ENCODE data around the gene SOWAHC. TPM values are rescaled to one million over a fixed set of nuclear protein-coding genes. Genes with fewer than 3 reads are reported as not detected.

Gene SOWAHC
- total and polyA plus RNA-seq, 2 of the 13 experiments (the other 11 are each of a cell fraction or from before 2014, with no cell fraction given) = 21.2 to 22.5 TPM

- no peak for TF ChIP-seq WIZ (CRISPR knock-in tag; IDR thresholded peaks at IDR 0.05)
- no peak for TF ChIP-seq STAT5B (CRISPR knock-in tag; IDR thresholded peaks at IDR 0.05)
- TF ChIP-seq ZNF335 (CRISPR knock-in tag; IDR thresholded peaks at IDR 0.05) = no peak
- TF ChIP-seq, protein P1, sequence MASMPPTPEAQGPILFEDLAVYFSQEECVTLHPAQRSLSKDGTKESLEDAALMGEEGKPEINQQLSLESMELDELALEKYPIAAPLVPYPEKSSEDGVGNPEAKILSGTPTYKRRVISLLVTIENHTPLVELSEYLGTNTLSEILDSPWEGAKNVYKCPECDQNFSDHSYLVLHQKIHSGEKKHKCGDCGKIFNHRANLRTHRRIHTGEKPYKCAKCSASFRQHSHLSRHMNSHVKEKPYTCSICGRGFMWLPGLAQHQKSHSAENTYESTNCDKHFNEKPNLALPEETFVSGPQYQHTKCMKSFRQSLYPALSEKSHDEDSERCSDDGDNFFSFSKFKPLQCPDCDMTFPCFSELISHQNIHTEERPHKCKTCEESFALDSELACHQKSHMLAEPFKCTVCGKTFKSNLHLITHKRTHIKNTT (CRISPR knock-in tag; IDR thresholded peaks at IDR 0.05) = no peak
- 0 out of 2 replicates have a peak, but pooled peaks have one; percentile 9 for TF ChIP-seq TFE3 (CRISPR knock-in tag; IDR thresholded peaks at IDR 0.05)
- TF ChIP-seq BRCA1 (CRISPR knock-in tag; IDR thresholded peaks at IDR 0.05) = no peak
- no peak for TF ChIP-seq DBP (CRISPR knock-in tag; IDR thresholded peaks at IDR 0.05; ENCODE audit: not compliant biosample characterization)
- TF ChIP-seq MYNN (CRISPR knock-in tag; IDR thresholded peaks at IDR 0.05; ENCODE audit: low read depth) = no peak
- TF ChIP-seq MTF1 (CRISPR knock-in tag; IDR thresholded peaks at IDR 0.05) = no peak
- TF ChIP-seq CHD2 (IDR thresholded peaks at IDR 0.05; ENCODE audit: low read depth, low read length) = no peak
- no peak for TF ChIP-seq ZBTB10 (CRISPR knock-in tag; IDR thresholded peaks at IDR 0.05; ENCODE audit: borderline replicate concordance)
- TF ChIP-seq RNF2 (conservative IDR thresholded peaks at IDR 0.05; ENCODE audit: low read depth) = no peak
- TF ChIP-seq ZNF552 (CRISPR knock-in tag; IDR thresholded peaks at IDR 0.05; ENCODE audit: borderline replicate concordance) = no peak
- TF ChIP-seq ZNF101 (CRISPR knock-in tag; IDR thresholded peaks at IDR 0.05; ENCODE audit: borderline replicate concordance, low read depth) = no peak
- no peak for TF ChIP-seq ZNF274 (CRISPR knock-in tag; IDR thresholded peaks at IDR 0.05)
- no peak for TF ChIP-seq ZFP36 (IDR thresholded peaks at IDR 0.05; ENCODE audit: borderline replicate concordance, low read depth, low read length, partially characterized antibody)
- TF ChIP-seq, protein P2, sequence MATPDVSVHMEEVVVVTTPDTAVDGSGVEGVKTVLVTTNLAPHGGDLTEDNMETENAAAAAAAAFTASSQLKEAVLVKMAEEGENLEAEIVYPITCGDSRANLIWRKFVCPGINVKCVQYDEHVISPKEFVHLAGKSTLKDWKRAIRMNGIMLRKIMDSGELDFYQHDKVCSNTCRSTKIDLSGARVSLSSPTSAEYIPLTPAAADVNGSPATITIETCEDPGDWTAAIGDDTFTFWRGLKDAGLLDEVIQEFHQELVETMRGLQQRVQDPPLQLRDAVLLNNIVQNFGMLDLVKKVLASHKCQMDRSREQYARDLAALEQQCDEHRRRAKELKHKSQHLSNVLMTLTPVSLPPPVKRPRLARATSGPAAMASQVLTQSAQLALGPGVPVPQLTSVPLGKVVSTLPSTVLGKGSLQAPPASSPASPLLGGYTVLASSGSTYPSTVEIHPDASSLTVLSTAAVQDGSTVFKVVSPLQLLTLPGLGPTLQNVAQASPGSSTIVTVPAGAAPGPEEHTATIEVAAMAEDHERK (CRISPR knock-in tag; IDR thresholded peaks at IDR 0.05; ENCODE audit: low read depth) = no peak
- no peak for TF ChIP-seq RELA (CRISPR knock-in tag; IDR thresholded peaks at IDR 0.05)
- TF ChIP-seq TERF1 (CRISPR knock-in tag; IDR thresholded peaks at IDR 0.05) = no peak
These were observed 21.5 kb downstream of the SOWAHC start (continued) for GRCh38 chr2:109635426-109636304.
